H7 (cell line): ENCODE measurements around the gene CUX1. TPM values are rescaled to one million over a fixed set of nuclear protein-coding genes. Genes with fewer than 3 reads are reported as not detected.
"Not testable (repeated sequence)": the region's sequence is repeated elsewhere in the genome, so short reads cannot be mapped to it uniquely, and the experiment has no call there.

Source experiments
- DNase-seq: peaks from one replicate; pipeline ENCODE4 v3.0.0; 2012
- H3K27me3 ChIP-seq: 2 replicates; pipeline ENCODE4 v1.6.0; 2011; ENCODE audit warnings: mild to moderate bottlenecking, low read length; ENCODE audit not compliant: control insufficient read depth, insufficient read depth
- H3K36me3 ChIP-seq: replicated peaks from 2 replicates; pipeline ENCODE4 v1.5.1; 2011; ENCODE audit warnings: low read length; ENCODE audit not compliant: control insufficient read depth, insufficient read depth
- H3K4me3 ChIP-seq: 2 replicates; pipeline ENCODE4 v1.5.1; 2011; ENCODE audit warnings: low read depth, mild to moderate bottlenecking, control low read depth, low read length, moderate library complexity; ENCODE audit not compliant: insufficient read depth
- total RNA-seq: library from RNA; depleted of rRNA; stranded (reverse); fragments of >200 nt; shearing (Covaris generic); gene quantifications from 2 replicates; pipeline ENCODE4 v1.2.3, GENCODE V29; 2014

The CUX1 gene
- total RNA-seq, 1 experiment from 2014 or later = 28.2 TPM

GRCh38 chr7:102024769-102025391, 207.5 kb downstream of the CUX1 start:
- DNase-seq = no peak

GRCh38 chr7:102025777-102026176, 208.4 kb downstream of the CUX1 start:
- not testable (repeated sequence) for H3K4me3 ChIP-seq, H3K27me3 ChIP-seq, DNase-seq, H3K36me3 ChIP-seq

More at GRCh38 chr7:102024769-102025391, 207.5 kb downstream of the CUX1 start:
- no peaks in the 10 kb centered on the region for H3K27me3 ChIP-seq
- H3K4me3 ChIP-seq = no peak overlapping the region
- 0 out of 2 replicates have a peak, but pooled peaks cover 1% of the 10 kb centered on the region for H3K36me3 ChIP-seq

DNA sequence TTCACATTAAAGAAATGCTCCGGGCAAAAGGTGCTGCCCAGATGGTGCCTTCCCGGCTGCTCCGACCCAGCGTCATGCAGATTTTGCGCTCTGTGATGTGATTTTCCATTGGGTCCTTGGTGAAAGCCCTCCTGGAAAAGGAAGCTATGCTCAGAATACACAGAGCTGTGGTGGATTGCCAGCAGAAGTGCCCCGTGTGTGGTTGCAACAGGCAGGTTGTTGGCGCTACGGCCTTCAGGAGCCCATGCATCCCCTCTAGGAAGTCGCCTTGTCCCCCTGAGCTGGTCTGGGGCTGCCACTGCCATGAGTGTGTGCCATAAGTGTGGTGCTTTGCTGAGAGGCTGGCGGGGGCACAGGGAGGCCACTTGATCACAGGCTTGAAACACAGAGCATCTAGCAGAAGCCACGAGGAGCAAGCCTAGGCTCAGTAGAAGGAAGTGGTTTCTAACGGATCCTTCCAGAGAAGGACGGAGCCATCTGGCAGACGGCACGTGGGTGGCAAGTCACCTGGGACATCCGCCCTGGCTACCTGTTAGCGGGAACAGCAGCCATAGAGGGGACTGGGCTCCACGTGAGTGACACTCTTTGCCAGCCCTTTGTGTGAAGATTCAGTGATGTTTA, 210.9 kb downstream of the CUX1 start:
- Histone ChIP-seq H3K27me3 (no peaks in the 10 kb centered on the region), H3K4me3 (no peak overlapping the region), H3K36me3 (0 out of 2 replicates have a peak, but pooled peaks cover 1% of the 10 kb centered on the region)
- DNase-seq = no peak

- Histone ChIP-seq H3K4me3 (no peak overlapping the region), H3K27me3 (no peaks in the 10 kb centered on the region), H3K36me3 (0 out of 2 replicates have a peak, but pooled peaks cover 1% of the 10 kb centered on the region)
- no peak for DNase-seq
Observed at GRCh38 chr7:102029616-102030015, 212.2 kb downstream of the CUX1 start.

GRCh38 chr7:102030696-102031095, 213.3 kb downstream of the CUX1 start:
- DNase-seq = no peak
- Histone ChIP-seq H3K36me3 (0 out of 2 replicates have a peak, but pooled peaks cover 1% of the 10 kb centered on the region), H3K4me3 (no peak overlapping the region), H3K27me3 (no peaks in the 10 kb centered on the region)

- Histone ChIP-seq H3K4me3 (no peak overlapping the region), H3K36me3 (no peaks in the 10 kb centered on the region), H3K27me3 (no peaks in the 10 kb centered on the region)
- DNase-seq = no peak
Observed at GRCh38 chr7:102036958-102037357, 219.5 kb downstream of the CUX1 start.

DNA sequence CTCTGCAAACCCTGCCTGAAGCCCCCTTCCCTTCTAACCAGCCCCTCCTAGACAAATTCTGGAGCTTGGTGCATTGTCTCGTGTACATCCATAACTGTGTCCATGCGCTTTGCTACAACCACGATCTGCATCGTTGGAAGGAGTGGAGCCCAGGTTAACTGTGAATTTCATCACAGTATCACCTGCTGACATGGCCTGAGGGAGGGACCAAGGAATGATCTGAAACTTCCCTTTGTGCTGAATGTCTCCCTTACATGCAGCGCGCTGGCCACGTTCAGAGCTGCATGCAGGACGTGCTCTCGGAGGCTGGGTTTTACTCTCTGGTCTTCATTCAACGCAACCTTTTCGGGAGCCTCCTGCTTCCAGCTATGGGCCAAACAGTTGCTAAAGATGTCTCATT, 222.3 kb downstream of the CUX1 start:
- Histone ChIP-seq H3K4me3 (no peak overlapping the region), H3K36me3 (no peaks in the 10 kb centered on the region), H3K27me3 (no peaks in the 10 kb centered on the region)
- DNase-seq = no peak

- Histone ChIP-seq H3K27me3 (no peaks in the 10 kb centered on the region), H3K4me3 (no peak overlapping the region), H3K36me3 (no peaks in the 10 kb centered on the region)
- no peak for DNase-seq
Observed at GRCh38 chr7:102040569-102040968, 223.1 kb downstream of the CUX1 start.

GRCh38 chr7:102042016-102042656, 224.7 kb downstream of the CUX1 start:
- H3K27me3 ChIP-seq = no peaks in the 10 kb centered on the region
- H3K4me3 ChIP-seq = no peak overlapping the region
- DNase-seq = no peak

GRCh38 chr7:102042796-102043195, 225.4 kb downstream of the CUX1 start:
- H3K4me3 ChIP-seq, H3K27me3 ChIP-seq, H3K36me3 ChIP-seq, DNase-seq: not testable (repeated sequence)

More at GRCh38 chr7:102042016-102042656, 224.7 kb downstream of the CUX1 start:
- H3K36me3 ChIP-seq = no peaks in the 10 kb centered on the region

- Histone ChIP-seq H3K4me3 (no peak overlapping the region), H3K36me3 (no peaks in the 10 kb centered on the region), H3K27me3 (no peaks in the 10 kb centered on the region)
- no peak for DNase-seq
Observed at GRCh38 chr7:102044641-102044983, 227.2 kb downstream of the CUX1 start.

- Histone ChIP-seq H3K36me3 (no peaks in the 10 kb centered on the region), H3K4me3 (no peak overlapping the region), H3K27me3 (no peaks in the 10 kb centered on the region)
- DNase-seq = peak; percentile 43
Observed at GRCh38 chr7:102044984-102045673, 227.7 kb downstream of the CUX1 start.

GRCh38 chr7:102045681-102046372, 228.4 kb downstream of the CUX1 start:
- DNase-seq = no peak
- Histone ChIP-seq H3K27me3 (no peaks in the 10 kb centered on the region), H3K36me3 (no peaks in the 10 kb centered on the region), H3K4me3 (no peak overlapping the region)

DNA sequence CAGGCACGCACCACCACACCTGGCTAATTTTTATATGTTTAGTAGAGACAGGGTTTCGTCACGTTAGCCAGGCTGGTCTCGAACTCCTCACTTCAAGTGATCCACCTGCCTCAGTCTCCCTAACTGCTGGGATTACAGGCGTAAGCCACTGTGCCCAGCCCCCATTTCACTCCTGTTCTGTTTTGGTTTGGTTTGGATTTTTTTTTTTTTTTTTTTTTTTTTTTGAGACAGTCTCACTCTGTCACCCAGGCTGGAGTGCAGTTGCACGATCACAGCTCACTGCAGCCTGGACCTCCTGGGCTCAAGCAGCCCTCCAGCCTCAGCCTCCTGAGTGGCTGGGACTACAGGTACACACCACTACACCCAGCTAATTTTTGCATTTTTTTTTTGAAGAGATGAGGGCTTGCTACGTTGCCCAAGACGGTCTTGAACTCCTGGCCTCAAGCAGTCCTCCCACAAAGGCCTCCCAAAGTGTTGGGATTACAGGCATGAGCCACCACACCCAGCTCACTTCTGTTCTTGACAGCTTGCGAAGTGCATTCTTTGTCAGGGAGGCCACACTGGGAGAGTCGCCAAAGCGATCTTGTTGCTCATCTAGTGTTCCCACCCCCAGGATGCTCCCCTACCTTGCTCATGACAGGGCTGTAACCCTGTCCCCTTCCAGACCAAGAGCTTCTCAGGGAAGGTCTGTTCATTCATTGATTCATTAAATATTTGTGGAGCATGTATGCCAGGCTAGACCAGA, 229.1 kb downstream of the CUX1 start:
- no peak overlapping the region for H3K4me3 ChIP-seq
- DNase-seq = no peak
- H3K27me3 ChIP-seq = no peaks in the 10 kb centered on the region
- H3K36me3 ChIP-seq = no peaks in the 10 kb centered on the region
